Karpas-422 (cell line): ENCODE measurements around the gene TEX2. TPM values are rescaled to one million over a fixed set of nuclear protein-coding genes. Genes with fewer than 3 reads are reported as not detected.

ENCODE experiments used
- DNase-seq: peaks from one replicate; pipeline ENCODE4 v3.0.0-alpha.2; 2015
- H2AFZ ChIP-seq: fragments of 200-600 bp; sonication (generic); 2 replicates; pipeline ENCODE4 v1.6.1; 2014; ENCODE audit warnings: antibody characterized with exemption, low read length, mixed read lengths
- H3K27ac ChIP-seq: fragments of 200-600 bp; sonication (generic); 2 replicates; pipeline ENCODE4 v1.5.1; 2014; ENCODE audit warnings: mild to moderate bottlenecking, low read length, moderate library complexity
- H3K27me3 ChIP-seq: fragments of 200-600 bp; sonication (generic); 2 replicates; pipeline ENCODE4 v1.6.1; 2014; ENCODE audit warnings: low read length, mixed read lengths
- H3K36me3 ChIP-seq: fragments of 200-600 bp; sonication (generic); 2 replicates; pipeline ENCODE4 v1.6.1; 2014; ENCODE audit warnings: low read length, mixed read lengths; ENCODE audit not compliant: insufficient read depth
- H3K4me1 ChIP-seq: fragments of 200-600 bp; sonication (generic); 2 replicates; pipeline ENCODE4 v1.6.1; 2014; ENCODE audit warnings: mild to moderate bottlenecking, low read length, mixed read lengths
- H3K4me2 ChIP-seq: fragments of 200-600 bp; sonication (generic); 2 replicates; pipeline ENCODE4 v1.6.1; 2014; ENCODE audit warnings: low read length, low read depth, mild to moderate bottlenecking; ENCODE audit not compliant: poor library complexity, severe bottlenecking
- H3K4me3 ChIP-seq: fragments of 200-600 bp; sonication (generic); 2 replicates; pipeline ENCODE4 v1.5.1; 2014; ENCODE audit warnings: mild to moderate bottlenecking, antibody characterized with exemption, low read length, mixed read lengths
- H3K79me2 ChIP-seq: fragments of 200-600 bp; sonication (generic); 2 replicates; pipeline ENCODE4 v1.6.1; 2014; ENCODE audit warnings: mild to moderate bottlenecking, low read length, mixed read lengths
- H3K9ac ChIP-seq: fragments of 200-600 bp; sonication (generic); 2 replicates; pipeline ENCODE4 v1.6.0; 2014; ENCODE audit warnings: low read length
- H3K9me2 ChIP-seq: fragments of 200-600 bp; sonication (generic), shearing (Covaris generic); replicated peaks from 2 replicates; pipeline ENCODE4 v1.6.0; 2014; ENCODE audit warnings: mild to moderate bottlenecking, low read length, moderate library complexity; ENCODE audit not compliant: insufficient read depth
- H3K9me3 ChIP-seq: fragments of 300-700, 200-600 bp; sonication (generic); 2 replicates; pipeline ENCODE4 v1.6.1; 2014; ENCODE audit warnings: low read length, mixed read lengths
- H4K20me1 ChIP-seq: fragments of 200-600 bp; sonication (generic); 2 replicates; pipeline ENCODE4 v1.6.1; 2014; ENCODE audit warnings: mild to moderate bottlenecking, antibody characterized with exemption, low read length, low read depth; ENCODE audit not compliant: insufficient read depth
- total RNA-seq: library from RNA; depleted of rRNA; stranded (reverse); fragments of >200 nt; shearing (Covaris generic); gene quantifications from 2 replicates; pipeline ENCODE4 v1.2.3, GENCODE V29; 2014; ENCODE audit warnings: low replicate concordance

TEX2 gene
- total RNA-seq, 1 experiment from 2014 or later, result 5.5 TPM

DNA sequence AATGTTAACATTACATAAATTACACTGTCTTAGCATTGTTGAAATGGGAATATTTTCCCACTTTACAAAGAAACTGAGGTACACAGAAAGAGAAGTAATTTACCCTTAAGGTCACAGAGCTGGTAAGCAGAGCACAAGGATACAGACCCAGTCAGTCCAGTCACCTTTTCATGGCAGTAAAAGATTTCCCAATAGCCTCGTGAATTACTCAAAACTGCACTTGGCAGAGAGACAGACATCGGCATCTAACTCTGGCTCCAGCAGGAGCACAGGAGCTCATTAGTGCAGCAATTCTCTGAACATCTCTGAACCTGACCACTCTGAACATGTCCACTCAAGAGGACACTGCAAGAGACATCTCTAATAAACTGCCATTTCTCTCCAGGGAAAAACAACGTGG is 3.1 kb downstream of the TEX2 start:
- H3K9me2 ChIP-seq, result no peaks in the 10 kb centered on the region
- H3K4me1 ChIP-seq, result peaks cover 18% of the 10 kb centered on the region
- peaks cover 42% of the 10 kb centered on the region for H4K20me1 ChIP-seq
- no peaks in the 10 kb centered on the region for H3K27me3 ChIP-seq
- no peaks in the 10 kb centered on the region for H3K36me3 ChIP-seq
- H3K27ac ChIP-seq, result no peak overlapping the region
- no peak overlapping the region for H2AFZ ChIP-seq
- no peak overlapping the region for H3K4me2 ChIP-seq
- no peak overlapping the region for H3K4me3 ChIP-seq
- DNase-seq, result no peak
- no peak overlapping the region for H3K9ac ChIP-seq
- H3K9me3 ChIP-seq, result no peaks in the 10 kb centered on the region
- no peaks in the 10 kb centered on the region for H3K79me2 ChIP-seq

DNA sequence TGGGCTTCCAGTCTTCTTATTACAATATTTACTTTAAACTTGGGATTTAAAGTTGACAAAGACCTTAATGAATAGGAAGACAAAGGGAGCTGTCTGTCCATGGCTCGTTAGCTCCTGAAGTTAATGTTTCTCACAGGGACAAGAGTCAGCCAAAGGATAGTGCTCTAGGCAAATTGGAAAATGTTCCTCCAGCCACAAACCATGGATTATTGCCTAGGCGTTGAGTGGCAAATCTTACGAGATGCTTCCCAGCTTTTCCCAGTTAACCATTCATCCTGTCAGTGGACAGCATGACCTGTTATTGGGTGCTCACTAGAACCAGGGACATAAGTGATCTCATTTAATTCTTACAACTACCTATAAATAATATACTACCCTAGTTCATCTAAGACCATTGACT is 3.6 kb downstream of the TEX2 start:
- no peaks in the 10 kb centered on the region for H3K27me3 ChIP-seq
- no peak overlapping the region for H3K9ac ChIP-seq
- no peaks in the 10 kb centered on the region for H3K36me3 ChIP-seq
- H3K4me1 ChIP-seq, result peaks cover 18% of the 10 kb centered on the region
- DNase-seq, result no peak
- no peak overlapping the region for H3K27ac ChIP-seq
- H3K9me3 ChIP-seq, result no peaks in the 10 kb centered on the region
- no peaks in the 10 kb centered on the region for H3K9me2 ChIP-seq
- no peak overlapping the region for H2AFZ ChIP-seq
- H3K4me3 ChIP-seq, result no peak overlapping the region
- no peaks in the 10 kb centered on the region for H3K79me2 ChIP-seq
- no peak overlapping the region for H3K4me2 ChIP-seq
- peaks cover 42% of the 10 kb centered on the region for H4K20me1 ChIP-seq

- DNase-seq, result no peak
- Histone ChIP-seq H3K4me2 (no peak overlapping the region), H2AFZ (no peak overlapping the region), H3K9me2 (no peaks in the 10 kb centered on the region), H3K27me3 (no peaks in the 10 kb centered on the region), H3K4me1 (peaks cover 9% of the 10 kb centered on the region), H3K79me2 (no peaks in the 10 kb centered on the region), H3K36me3 (no peaks in the 10 kb centered on the region), H3K4me3 (no peak overlapping the region), H3K9me3 (no peaks in the 10 kb centered on the region), H3K9ac (no peak overlapping the region), H4K20me1 (peaks cover 42% of the 10 kb centered on the region), H3K27ac (no peak overlapping the region)
Observed at GRCh38 chr17:64256913-64257807, 5.9 kb downstream of the TEX2 start.

DNA sequence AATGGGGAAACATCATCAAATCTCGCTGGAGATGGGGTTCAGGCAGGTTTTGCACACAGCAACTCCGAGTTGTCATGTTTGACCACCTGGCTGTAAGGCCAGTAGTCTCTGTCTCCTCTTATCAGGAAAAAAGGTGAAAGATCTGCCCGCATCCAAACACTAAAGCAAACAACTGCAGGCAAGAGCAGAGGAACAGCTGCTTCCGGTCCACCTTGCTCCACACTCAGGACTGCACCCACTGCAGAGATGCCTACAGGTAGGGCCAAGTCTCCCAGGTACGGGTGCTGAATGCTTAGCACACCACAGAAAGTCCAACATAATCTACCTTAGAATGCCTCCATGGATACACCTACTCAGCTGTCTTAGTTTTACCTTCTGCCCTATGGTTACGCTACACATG is 7.3 kb downstream of the TEX2 start:
- Histone ChIP-seq H3K4me1 (no peaks in the 10 kb centered on the region), H3K9ac (no peak overlapping the region), H3K36me3 (no peaks in the 10 kb centered on the region), H4K20me1 (peaks cover 38% of the 10 kb centered on the region; the same call in 1 of the 2 replicates), H3K4me2 (no peak overlapping the region), H3K9me2 (no peaks in the 10 kb centered on the region), H2AFZ (no peak overlapping the region), H3K4me3 (no peak overlapping the region), H3K27me3 (no peaks in the 10 kb centered on the region), H3K79me2 (no peaks in the 10 kb centered on the region), H3K27ac (no peak overlapping the region), H3K9me3 (no peaks in the 10 kb centered on the region)
- DNase-seq, result no peak

- no peak overlapping the region for H3K4me2 ChIP-seq
- H3K27me3 ChIP-seq, result no peaks in the 10 kb centered on the region
- DNase-seq, result no peak
- no peaks in the 10 kb centered on the region for H3K4me1 ChIP-seq
- no peaks in the 10 kb centered on the region for H3K36me3 ChIP-seq
- H3K27ac ChIP-seq, result no peak overlapping the region
- H3K9me2 ChIP-seq, result no peaks in the 10 kb centered on the region
- peaks cover 37% of the 10 kb centered on the region for H4K20me1 ChIP-seq
- H3K4me3 ChIP-seq, result no peak overlapping the region
- H3K9me3 ChIP-seq, result no peaks in the 10 kb centered on the region
- H3K79me2 ChIP-seq, result no peaks in the 10 kb centered on the region
- H2AFZ ChIP-seq, result no peak overlapping the region
- no peak overlapping the region for H3K9ac ChIP-seq
Observed at GRCh38 chr17:64254755-64255154, 8.3 kb downstream of the TEX2 start.

GRCh38 chr17:64253470-64253869 is 9.6 kb downstream of the TEX2 start:
- H3K36me3 ChIP-seq, result no peaks in the 10 kb centered on the region
- H3K9ac ChIP-seq, result no peak overlapping the region
- H3K4me2 ChIP-seq, result no peak overlapping the region
- no peak overlapping the region for H2AFZ ChIP-seq
- H3K9me2 ChIP-seq, result no peaks in the 10 kb centered on the region
- no peak overlapping the region for H3K4me3 ChIP-seq
- H3K27me3 ChIP-seq, result no peaks in the 10 kb centered on the region
- no peaks in the 10 kb centered on the region for H3K4me1 ChIP-seq
- no peak overlapping the region for H3K27ac ChIP-seq
- no peaks in the 10 kb centered on the region for H3K9me3 ChIP-seq
- peaks cover 34% of the 10 kb centered on the region for H4K20me1 ChIP-seq
- no peak for DNase-seq
- no peaks in the 10 kb centered on the region for H3K79me2 ChIP-seq

DNA sequence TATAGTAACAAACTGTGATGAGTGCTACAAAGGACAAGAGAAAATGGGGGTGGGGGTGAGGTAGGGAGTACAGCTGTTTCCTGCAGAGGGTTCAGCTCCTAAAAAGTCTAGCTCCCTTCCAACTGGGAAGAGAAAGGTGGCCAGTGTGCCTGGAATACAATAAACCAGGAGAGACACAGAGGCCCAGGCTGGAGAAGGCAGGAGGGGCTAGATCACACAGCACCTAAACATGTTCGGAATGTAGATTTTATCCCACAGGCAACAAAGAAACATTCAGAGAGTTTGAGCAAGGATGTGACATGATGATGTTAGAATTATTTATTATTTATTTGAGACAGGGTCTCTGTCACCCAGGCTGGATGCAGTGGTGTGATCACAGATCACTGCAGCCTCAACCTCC is 10.2 kb downstream of the TEX2 start:
- H3K9me2 ChIP-seq, result no peaks in the 10 kb centered on the region
- H3K36me3 ChIP-seq, result no peaks in the 10 kb centered on the region
- H3K9ac ChIP-seq, result no peak overlapping the region
- H3K4me1 ChIP-seq, result no peaks in the 10 kb centered on the region
- no peak for DNase-seq
- H3K79me2 ChIP-seq, result no peaks in the 10 kb centered on the region
- H3K9me3 ChIP-seq, result no peaks in the 10 kb centered on the region
- no peak overlapping the region for H3K4me3 ChIP-seq
- H3K27ac ChIP-seq, result no peak overlapping the region
- peaks cover 34% of the 10 kb centered on the region for H4K20me1 ChIP-seq
- H3K4me2 ChIP-seq, result no peak overlapping the region
- no peaks in the 10 kb centered on the region for H3K27me3 ChIP-seq
- no peak overlapping the region for H2AFZ ChIP-seq

DNA sequence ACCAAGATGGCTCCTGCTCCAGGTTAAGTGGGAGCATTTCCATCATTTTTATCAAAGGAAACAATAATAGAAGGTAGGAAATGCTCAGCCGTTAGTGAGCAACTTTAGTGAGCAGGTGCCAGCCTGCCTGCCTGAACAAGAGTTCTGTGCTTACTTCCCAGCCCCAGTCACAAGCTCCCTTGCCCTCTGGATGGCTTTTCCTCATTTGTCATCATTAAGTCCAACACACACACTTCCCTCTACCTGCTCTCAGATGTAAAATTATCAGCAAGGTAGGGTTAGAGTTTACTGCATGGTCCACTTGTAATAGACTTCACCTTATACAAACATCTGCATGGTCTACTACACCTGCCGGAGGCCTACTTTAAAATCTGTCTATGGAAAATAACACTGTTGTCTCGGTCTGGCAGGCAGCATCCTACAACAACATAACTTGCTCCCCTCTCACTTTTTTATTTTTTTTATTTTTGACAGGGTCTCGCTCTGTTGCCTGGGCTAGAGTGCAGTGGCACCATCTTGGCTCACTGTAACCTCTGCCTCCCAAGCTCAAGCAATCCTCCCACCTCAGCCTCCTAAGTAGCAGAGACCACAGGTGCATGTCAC is 12.7 kb downstream of the TEX2 start:
- no peak overlapping the region for H3K4me3 ChIP-seq
- peaks cover 11% of the 10 kb centered on the region for H4K20me1 ChIP-seq
- DNase-seq, result no peak
- H3K9me3 ChIP-seq, result no peaks in the 10 kb centered on the region
- H3K79me2 ChIP-seq, result no peaks in the 10 kb centered on the region
- H3K4me1 ChIP-seq, result no peaks in the 10 kb centered on the region
- no peaks in the 10 kb centered on the region for H3K36me3 ChIP-seq
- no peak overlapping the region for H2AFZ ChIP-seq
- no peak overlapping the region for H3K4me2 ChIP-seq
- no peak overlapping the region for H3K9ac ChIP-seq
- H3K27ac ChIP-seq, result no peak overlapping the region
- H3K9me2 ChIP-seq, result no peaks in the 10 kb centered on the region
- H3K27me3 ChIP-seq, result no peaks in the 10 kb centered on the region
